Tibial nerve (tissue), 4 donors: Measurements from ENCODE around the gene KCNJ15. TPM values are rescaled to one million over a fixed set of nuclear protein-coding genes. Genes with fewer than 3 reads are reported as not detected.

Experiments used
- DNase-seq, 2 donors: peaks; one replicate each; pipeline ENCODE4 v3.0.0-alpha.2; 2019; ENCODE audit warnings: low spot score in 2 of 2
- H3K27ac ChIP-seq, 4 donors: fragments of 200-600 bp; sonication (generic) in 3 of 4; one replicate each; pipeline ENCODE4 v1.5.1; 2017 to 2019; ENCODE audit warnings: mild to moderate bottlenecking in 1 of 4
- H3K27me3 ChIP-seq, 2 donors: fragments of 200-600 bp; sonication (generic) in 1 of 2; one replicate each; pipeline versions ENCODE4 v1.5.1 to v1.6.0; 2017 to 2019
- H3K36me3 ChIP-seq, 3 donors: fragments of 200-600 bp; sonication (generic); one replicate each; pipeline ENCODE4 v1.5.1; 2018 to 2019
- H3K4me1 ChIP-seq, 4 donors: fragments of 200-600 bp; sonication (generic) in 3 of 4; one replicate each; pipeline ENCODE4 v1.5.1; 2017 to 2019
- H3K4me3 ChIP-seq, 4 donors: fragments of 200-600 bp; sonication (generic) in 3 of 4; one replicate each; pipeline ENCODE4 v1.5.1; 2017 to 2019; ENCODE audit warnings: mild to moderate bottlenecking in 1 of 4, moderate library complexity in 1 of 4
- H3K9me3 ChIP-seq, 4 donors: fragments of 200-600 bp; sonication (generic) in 3 of 4; one replicate each; pipeline ENCODE4 v1.5.1; 2017 to 2019
- EP300 ChIP-seq, 2 donors: sonication (generic); formaldehyde crosslinking; IDR thresholded peaks; one replicate each; pipeline ENCODE4 v1.6.1; 2017; ENCODE audit warnings: antibody characterized with exemption in 2 of 2, mild to moderate bottlenecking in 1 of 2
- POLR2A ChIP-seq, 2 donors: fragments of 450-650 bp; IDR thresholded peaks; one replicate each; pipeline ENCODE4 v1.6.1; 2017; ENCODE audit warnings: antibody characterized with exemption in 2 of 2, mild to moderate bottlenecking in 2 of 2, moderate library complexity in 2 of 2
- WGBS, 2 donors: methylation state at CpG; one replicate each; pipeline ENCODE4 v1.1.5; 2018; 5-methylcytosine and 5-hydroxymethylcytosine counted together
- total RNA-seq, 4 donors: library from RNA; depleted of rRNA; stranded (reverse); fragments of >200 nt; gene quantifications; one replicate each; pipeline ENCODE4 v1.1.0, GENCODE V29; 2016
- TF ChIP-seq, protein P1 (sequence below), 5 experiments: fragments of 200-600 bp in 3 of 5; fragments of 450-650 bp in 2 of 5; sonication (generic) in 3 of 5; IDR thresholded peaks; one replicate each; pipeline ENCODE4 v1.5.1; 2016 to 2019; ENCODE audit warnings: antibody characterized with exemption in 5 of 5, mild to moderate bottlenecking in 3 of 5, moderate library complexity in 2 of 5

The KCNJ15 gene
- total RNA-seq, 4 donors from 2014 or later = 0.39 to 2.4 (median 0.43) TPM

DNA sequence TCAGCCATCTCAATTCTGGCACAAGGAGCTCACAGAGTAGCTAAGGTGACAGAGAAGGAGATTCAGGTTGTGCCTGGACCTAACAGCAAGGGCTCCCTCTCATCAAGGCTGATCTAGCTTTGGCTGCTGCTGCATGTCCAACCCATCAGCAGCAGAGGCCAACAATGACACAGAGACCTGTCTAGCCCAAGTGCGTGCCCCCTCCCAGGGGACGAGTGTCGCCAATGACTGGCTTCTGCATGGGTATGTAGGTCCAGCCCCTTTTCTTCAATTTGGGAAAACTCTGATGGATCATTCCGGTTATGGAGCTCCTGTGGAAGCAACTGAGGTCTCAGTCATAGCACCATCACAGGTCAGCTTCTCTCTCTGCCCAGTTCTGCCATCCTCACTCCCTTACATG is 83.3 kb downstream of the KCNJ15 start:
- Histone ChIP-seq H3K4me1 (no peaks in the 10 kb centered on the region), H3K9me3 (no peaks in the 10 kb centered on the region), H3K27ac (no peak overlapping the region), H3K4me3 (no peak overlapping the region), H3K36me3 (no peaks in the 10 kb centered on the region), H3K27me3 (no peaks in the 10 kb centered on the region)
- TF ChIP-seq, protein P1, sequence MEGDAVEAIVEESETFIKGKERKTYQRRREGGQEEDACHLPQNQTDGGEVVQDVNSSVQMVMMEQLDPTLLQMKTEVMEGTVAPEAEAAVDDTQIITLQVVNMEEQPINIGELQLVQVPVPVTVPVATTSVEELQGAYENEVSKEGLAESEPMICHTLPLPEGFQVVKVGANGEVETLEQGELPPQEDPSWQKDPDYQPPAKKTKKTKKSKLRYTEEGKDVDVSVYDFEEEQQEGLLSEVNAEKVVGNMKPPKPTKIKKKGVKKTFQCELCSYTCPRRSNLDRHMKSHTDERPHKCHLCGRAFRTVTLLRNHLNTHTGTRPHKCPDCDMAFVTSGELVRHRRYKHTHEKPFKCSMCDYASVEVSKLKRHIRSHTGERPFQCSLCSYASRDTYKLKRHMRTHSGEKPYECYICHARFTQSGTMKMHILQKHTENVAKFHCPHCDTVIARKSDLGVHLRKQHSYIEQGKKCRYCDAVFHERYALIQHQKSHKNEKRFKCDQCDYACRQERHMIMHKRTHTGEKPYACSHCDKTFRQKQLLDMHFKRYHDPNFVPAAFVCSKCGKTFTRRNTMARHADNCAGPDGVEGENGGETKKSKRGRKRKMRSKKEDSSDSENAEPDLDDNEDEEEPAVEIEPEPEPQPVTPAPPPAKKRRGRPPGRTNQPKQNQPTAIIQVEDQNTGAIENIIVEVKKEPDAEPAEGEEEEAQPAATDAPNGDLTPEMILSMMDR (IDR thresholded peaks at IDR 0.05) = no peak
- TF ChIP-seq POLR2A (IDR thresholded peaks at IDR 0.05) = no peak
- TF ChIP-seq EP300 (IDR thresholded peaks at IDR 0.05) = no peak
- no peak for DNase-seq
- 89 to 93% methylated on average over 4 of the region's 4 CpGs for WGBS, 2 donors

DNA sequence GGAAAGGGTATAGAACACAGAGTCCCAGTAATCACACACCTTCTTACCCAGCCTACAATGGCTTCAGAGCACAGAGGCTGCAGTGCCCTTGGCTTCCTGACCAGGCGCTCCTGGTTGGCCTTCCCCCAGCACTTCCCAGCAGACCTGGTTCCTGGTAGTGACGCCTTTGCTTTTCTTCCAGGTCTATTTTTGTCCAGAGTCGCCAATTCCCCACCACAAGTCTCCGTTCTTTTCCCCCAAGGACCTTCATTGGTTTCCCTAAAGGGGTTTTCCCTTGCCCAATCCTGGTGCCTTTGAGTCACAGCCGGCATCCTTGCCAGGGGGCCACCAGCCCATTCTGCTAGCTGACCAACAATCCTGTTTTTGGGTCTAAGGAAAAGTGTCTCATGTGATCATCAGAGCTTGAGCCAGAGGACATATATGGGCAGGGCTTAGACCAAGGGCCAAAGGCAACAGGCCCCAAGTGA is 84.8 kb downstream of the KCNJ15 start:
- Histone ChIP-seq H3K9me3 (no peaks in the 10 kb centered on the region), H3K27ac (no peak overlapping the region), H3K4me1 (no peaks in the 10 kb centered on the region), H3K27me3 (no peaks in the 10 kb centered on the region), H3K36me3 (no peaks in the 10 kb centered on the region), H3K4me3 (no peak overlapping the region)
- TF ChIP-seq EP300 (IDR thresholded peaks at IDR 0.05) = peak in 1 of 2 donors; percentile 39
- TF ChIP-seq, protein P1 (IDR thresholded peaks at IDR 0.05) = no peak
- 69 to 85% methylated on average over 5 of the region's 5 CpGs for WGBS, 2 donors
- DNase-seq = no peak

DNA sequence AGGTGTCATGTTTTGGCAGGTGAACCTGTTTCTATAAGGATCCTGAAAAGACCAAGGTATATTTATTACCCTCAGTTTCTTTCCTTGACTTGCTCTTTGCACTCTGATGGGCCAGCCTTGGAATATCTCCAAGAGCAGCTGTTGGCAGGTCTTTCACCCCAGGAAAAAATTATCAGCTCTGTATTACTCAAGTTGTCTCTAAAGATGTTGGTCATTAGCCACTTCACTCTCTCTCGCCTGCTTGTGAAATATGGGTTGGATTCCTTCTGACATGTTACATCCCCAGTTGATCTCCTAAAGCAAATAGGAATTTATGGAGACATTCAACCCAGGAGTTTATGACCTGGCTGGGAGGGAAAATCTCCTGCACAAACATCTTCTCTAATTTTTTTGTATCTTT is 85.9 kb downstream of the KCNJ15 start:
- TF ChIP-seq POLR2A (IDR thresholded peaks at IDR 0.05) (no peak), EP300 (IDR thresholded peaks at IDR 0.05) (no peak)
- no peaks in the 10 kb centered on the region for H3K9me3 ChIP-seq
- H3K27me3 ChIP-seq = no peaks in the 10 kb centered on the region
- no peaks in the 10 kb centered on the region for H3K36me3 ChIP-seq
- WGBS, 2 donors = 72 to 76% methylated on average over 1 of the region's 1 CpG
- H3K4me3 ChIP-seq = no peak overlapping the region
- no peak for DNase-seq
- H3K4me1 ChIP-seq = no peaks in the 10 kb centered on the region
- H3K27ac ChIP-seq = no peak overlapping the region

DNA sequence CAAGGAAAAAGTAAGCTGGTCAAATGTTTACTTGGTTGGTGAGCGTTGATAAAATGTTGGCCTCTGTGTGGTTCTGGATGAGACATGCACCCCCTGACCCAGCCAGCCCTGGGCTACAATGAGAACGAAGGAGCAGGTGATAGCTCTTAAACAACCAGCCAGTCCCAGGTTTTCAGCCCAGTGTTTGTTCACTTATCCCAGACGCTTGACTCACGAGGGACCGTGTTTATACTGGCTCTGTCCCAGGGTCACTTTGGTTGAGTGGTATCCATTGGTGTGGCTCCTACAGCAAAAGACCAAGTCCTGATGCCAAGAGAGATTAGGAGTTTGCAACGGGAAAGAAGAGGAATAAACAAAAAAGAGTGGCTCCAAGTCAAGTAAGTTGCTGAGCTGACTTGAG is 86.9 kb downstream of the KCNJ15 start:
- TF ChIP-seq POLR2A (IDR thresholded peaks at IDR 0.05) (no peak), EP300 (IDR thresholded peaks at IDR 0.05) (no peak)
- TF ChIP-seq, protein P1 (IDR thresholded peaks at IDR 0.05) = no peak
- no peaks in the 10 kb centered on the region for H3K9me3 ChIP-seq
- H3K27ac ChIP-seq = no peak overlapping the region
- H3K4me3 ChIP-seq = no peak overlapping the region
- no peak for DNase-seq
- H3K4me1 ChIP-seq = no peaks in the 10 kb centered on the region
- H3K36me3 ChIP-seq = no peaks in the 10 kb centered on the region
- 69 to 80% methylated on average over 6 of the region's 6 CpGs for WGBS, 2 donors
- no peaks in the 10 kb centered on the region for H3K27me3 ChIP-seq

DNA sequence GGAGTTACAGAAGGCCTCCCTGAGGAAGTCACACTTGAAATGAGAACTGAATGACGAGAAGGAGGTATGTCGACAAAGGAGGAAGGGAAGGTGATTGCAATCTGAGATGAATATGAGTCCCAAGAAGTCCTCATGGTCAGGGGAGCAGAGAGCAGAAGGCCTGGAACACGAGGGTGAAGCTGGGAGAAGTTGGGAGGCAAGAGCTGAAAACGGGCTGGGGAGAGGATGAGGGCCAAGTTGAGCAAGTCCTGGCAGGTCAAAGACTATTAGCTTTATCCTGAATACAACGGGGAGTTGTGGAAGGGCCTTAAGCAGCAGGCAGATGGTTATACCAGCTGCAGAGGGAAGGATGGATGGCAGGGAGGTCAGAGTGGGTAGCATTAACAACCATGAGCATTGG is 89.5 kb downstream of the KCNJ15 start:
- TF ChIP-seq, protein P1 (IDR thresholded peaks at IDR 0.05) = no peak
- no peak for TF ChIP-seq POLR2A (IDR thresholded peaks at IDR 0.05)
- no peak for TF ChIP-seq EP300 (IDR thresholded peaks at IDR 0.05)
- Histone ChIP-seq H3K9me3 (no peaks in the 10 kb centered on the region), H3K4me1 (no peaks in the 10 kb centered on the region), H3K36me3 (no peaks in the 10 kb centered on the region), H3K27me3 (no peaks in the 10 kb centered on the region), H3K27ac (no peak overlapping the region), H3K4me3 (no peak overlapping the region)
- DNase-seq = no peak
- 65 to 68% methylated on average over 5 of the region's 5 CpGs for WGBS, 2 donors
